LNCaP clone FGC (cell line): ENCODE measurements around the gene ECHS1.
A peak's percentile ranks its signal among the peaks of the same experiment; 100 is the strongest.

Experiments
- DNase-seq: peaks from one replicate; pipeline ENCODE4 v3.0.0-alpha.2; 2011; ENCODE audit warnings: low read depth
- H3K4me3 ChIP-seq: 2 replicates; pipeline ENCODE4 v1.5.1; 2011; ENCODE audit warnings: mild to moderate bottlenecking, low read depth, low read length, control low read depth
- TF ChIP-seq, protein P1 (sequence below): IDR thresholded peaks from 2 replicates; pipeline ENCODE4 v1.5.1; 2012; ENCODE audit warnings: mild to moderate bottlenecking; ENCODE audit not compliant: control insufficient read depth, insufficient read depth; ENCODE audit errors: extremely low read depth

Gene ECHS1

GRCh38 chr10:133396035-133396624 is 23.0 kb upstream of the ECHS1 start:
- H3K4me3 ChIP-seq, result no peak overlapping the region
- no peak for DNase-seq
- TF ChIP-seq, protein P1, sequence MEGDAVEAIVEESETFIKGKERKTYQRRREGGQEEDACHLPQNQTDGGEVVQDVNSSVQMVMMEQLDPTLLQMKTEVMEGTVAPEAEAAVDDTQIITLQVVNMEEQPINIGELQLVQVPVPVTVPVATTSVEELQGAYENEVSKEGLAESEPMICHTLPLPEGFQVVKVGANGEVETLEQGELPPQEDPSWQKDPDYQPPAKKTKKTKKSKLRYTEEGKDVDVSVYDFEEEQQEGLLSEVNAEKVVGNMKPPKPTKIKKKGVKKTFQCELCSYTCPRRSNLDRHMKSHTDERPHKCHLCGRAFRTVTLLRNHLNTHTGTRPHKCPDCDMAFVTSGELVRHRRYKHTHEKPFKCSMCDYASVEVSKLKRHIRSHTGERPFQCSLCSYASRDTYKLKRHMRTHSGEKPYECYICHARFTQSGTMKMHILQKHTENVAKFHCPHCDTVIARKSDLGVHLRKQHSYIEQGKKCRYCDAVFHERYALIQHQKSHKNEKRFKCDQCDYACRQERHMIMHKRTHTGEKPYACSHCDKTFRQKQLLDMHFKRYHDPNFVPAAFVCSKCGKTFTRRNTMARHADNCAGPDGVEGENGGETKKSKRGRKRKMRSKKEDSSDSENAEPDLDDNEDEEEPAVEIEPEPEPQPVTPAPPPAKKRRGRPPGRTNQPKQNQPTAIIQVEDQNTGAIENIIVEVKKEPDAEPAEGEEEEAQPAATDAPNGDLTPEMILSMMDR, result no peak

DNA sequence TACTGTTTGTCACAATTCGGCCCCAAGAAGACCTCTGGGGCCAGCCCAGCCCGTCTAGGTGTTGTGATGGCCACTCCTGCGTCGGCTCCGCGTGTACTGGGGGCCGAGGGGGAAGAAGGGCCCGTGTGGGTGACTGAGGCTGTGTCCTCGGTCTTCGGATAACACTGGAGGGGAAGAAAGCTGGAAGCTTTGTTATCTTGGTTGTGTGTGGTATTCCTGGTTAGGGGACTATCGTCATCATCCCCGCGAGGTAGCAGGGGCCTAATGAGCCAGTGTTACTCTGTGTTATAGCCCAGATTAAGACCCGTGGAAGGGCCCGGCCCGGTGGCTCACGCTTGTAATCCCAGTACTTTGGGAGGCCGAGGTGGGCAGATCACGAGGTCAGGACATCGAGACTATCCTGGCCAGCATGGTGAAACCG is 21.7 kb upstream of the ECHS1 start:
- no peak for DNase-seq
- H3K4me3 ChIP-seq, result peak overlapping the region; percentile 89
- TF ChIP-seq, protein P1, result no peak

- H3K4me3 ChIP-seq, result peak within 1 kb of the TSS; percentile 89
- TF ChIP-seq, protein P1, result 0 out of 2 replicates have a peak, but pooled peaks have one; percentile 20
- peak; percentile 74 for DNase-seq
These were observed 21.0 kb upstream of the ECHS1 start, which contains the start of gene MTG1 for GRCh38 chr10:133394064-133394663. Gene MTG1 (plus strand): TSS chr10:133394157. CDS start chr10:133394221, 64 bp downstream.

DNA sequence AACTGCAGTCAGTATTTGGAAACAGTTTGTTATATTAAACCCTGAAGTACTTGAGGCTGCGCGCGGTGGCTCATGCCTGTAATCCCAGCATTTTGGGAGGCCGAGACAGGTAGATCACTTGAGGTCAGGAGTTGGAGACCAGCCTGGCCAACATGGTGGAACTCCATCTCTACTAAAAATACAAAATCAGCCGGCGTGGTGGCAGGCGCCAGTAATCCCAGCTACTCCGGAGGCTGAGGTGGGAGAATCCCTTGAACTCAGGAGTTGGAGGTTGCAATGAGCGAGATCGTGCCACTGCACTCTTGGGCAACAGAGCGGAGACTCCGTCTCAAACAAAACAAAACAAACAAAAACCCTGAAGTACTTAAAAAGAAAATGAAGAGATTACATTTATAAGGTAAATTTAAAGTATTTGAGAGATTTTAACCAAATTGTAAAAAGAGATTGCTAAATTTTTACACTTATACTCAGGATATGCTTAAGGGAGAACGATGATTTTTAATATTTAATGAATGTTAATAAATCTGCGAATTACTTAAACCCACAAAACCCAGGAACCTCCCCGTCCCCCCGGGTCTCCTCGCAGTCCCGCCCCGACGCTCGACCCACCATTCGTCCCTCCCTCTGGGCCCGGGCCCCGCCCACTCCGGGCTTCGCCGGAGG is 20.4 kb upstream of the ECHS1 start:
- no peak for DNase-seq
- H3K4me3 ChIP-seq, result peak overlapping the region; percentile 89
- TF ChIP-seq, protein P1, result no peak

DNA sequence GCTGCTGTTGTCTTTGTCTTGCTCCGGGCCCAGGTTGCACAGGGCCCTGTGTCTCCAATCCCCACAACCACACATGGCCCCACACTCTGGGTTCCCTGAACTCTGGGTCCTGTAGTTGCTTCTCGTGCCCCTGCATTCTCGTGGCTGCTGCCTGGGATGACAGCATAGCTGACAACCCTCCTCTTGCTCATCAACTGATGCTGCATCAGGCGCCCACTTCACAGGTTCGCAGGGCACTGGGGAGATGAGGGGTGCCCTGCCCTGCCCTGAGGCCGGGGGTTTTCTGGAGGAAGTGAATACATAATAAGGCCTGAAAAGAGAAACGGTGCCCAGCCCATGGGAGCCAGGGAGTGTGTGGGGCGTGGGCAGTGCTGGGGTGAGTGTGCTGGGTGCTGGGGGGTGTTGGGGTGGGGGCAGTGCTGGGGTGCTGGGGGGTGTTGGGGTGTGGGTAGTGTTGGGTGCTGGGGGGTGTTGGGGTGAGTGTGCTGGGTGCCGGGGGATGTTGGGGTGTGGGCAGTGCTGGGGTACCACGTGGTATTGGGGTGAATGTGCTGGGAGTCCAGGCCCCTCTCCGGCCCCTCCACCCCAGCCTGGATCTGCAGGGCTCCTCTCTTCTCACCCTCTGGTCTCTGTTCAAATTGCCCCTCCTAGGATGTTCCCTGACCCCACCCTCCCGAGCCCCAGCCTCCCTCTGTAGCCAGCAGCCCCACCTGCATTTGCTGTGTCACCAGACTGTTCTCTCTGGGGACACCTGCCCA is 18.8 kb upstream of the ECHS1 start:
- no peak overlapping the region for H3K4me3 ChIP-seq
- TF ChIP-seq, protein P1, result no peak
- DNase-seq, result no peak

GRCh38 chr10:133391249-133391635 is 18.1 kb upstream of the ECHS1 start:
- H3K4me3 ChIP-seq, result no peak overlapping the region
- TF ChIP-seq, protein P1, result no peak

More at GRCh38 chr10:133391249-133391635, 18.1 kb upstream of the ECHS1 start:
- no peak for DNase-seq
